GM19023 (cell line): ENCODE data around the gene KDM2B.
"Not testable (repeated sequence)": the region's sequence is repeated elsewhere in the genome, so short reads cannot be mapped to it uniquely, and the experiment has no call there.

Experiments used
- ATAC-seq: cut with Tn5 transposase; IDR thresholded peaks from one replicate; pipeline ENCODE4 v1.9.1; 2021; ENCODE audit warnings: mild to moderate bottlenecking, moderate library complexity; ENCODE audit not compliant: unreplicated experiment

KDM2B gene

GRCh38 chr12:121507984-121508383, 72.8 kb downstream of the KDM2B start:
- no peak for ATAC-seq

- no peak for ATAC-seq
Observed at GRCh38 chr12:121507245-121507644, 73.6 kb downstream of the KDM2B start.

GRCh38 chr12:121505513-121505912, 75.3 kb downstream of the KDM2B start:
- ATAC-seq, result no peak

GRCh38 chr12:121504505-121504904, 76.3 kb downstream of the KDM2B start:
- no peak for ATAC-seq

- ATAC-seq, result no peak
Observed at GRCh38 chr12:121503395-121503794, 77.4 kb downstream of the KDM2B start.

GRCh38 chr12:121501946-121502345, 78.9 kb downstream of the KDM2B start:
- ATAC-seq, result no peak

- ATAC-seq, result no peak
Observed at GRCh38 chr12:121499929-121500793, 80.7 kb downstream of the KDM2B start.

GRCh38 chr12:121495746-121496145, 85.1 kb downstream of the KDM2B start:
- ATAC-seq, result no peak

- no peak for ATAC-seq
Observed at GRCh38 chr12:121494093-121494787, 86.6 kb downstream of the KDM2B start.

- ATAC-seq, result no peak
Observed at GRCh38 chr12:121490401-121491281, 90.2 kb downstream of the KDM2B start.

GRCh38 chr12:121489874-121490273, 90.9 kb downstream of the KDM2B start:
- ATAC-seq, result no peak

GRCh38 chr12:121484967-121485366, 95.9 kb downstream of the KDM2B start:
- no peak for ATAC-seq

- not testable (repeated sequence) for ATAC-seq
Observed at GRCh38 chr12:121484564-121484963, 96.3 kb downstream of the KDM2B start.

GRCh38 chr12:121483949-121484348, 96.9 kb downstream of the KDM2B start:
- no peak for ATAC-seq

- ATAC-seq, result no peak
Observed at GRCh38 chr12:121476477-121476876, 104.3 kb downstream of the KDM2B start.

- no peak for ATAC-seq
Observed at GRCh38 chr12:121475279-121475678, 105.5 kb downstream of the KDM2B start.

GRCh38 chr12:121472150-121472905, 108.5 kb downstream of the KDM2B start:
- ATAC-seq, result no peak

- no peak for ATAC-seq
Observed at GRCh38 chr12:121470751-121471150, 110.1 kb downstream of the KDM2B start.

- ATAC-seq, result no peak
Observed at GRCh38 chr12:121468499-121468801, 112.4 kb downstream of the KDM2B start.

- ATAC-seq, result peak; percentile 7
Observed at GRCh38 chr12:121467638-121468498, 113.0 kb downstream of the KDM2B start.
